COLO829 (cell line): ENCODE data around the gene KIFAP3.
A peak's percentile ranks its signal among the peaks of the same experiment; 100 is the strongest.

ENCODE experiments used
- DNase-seq: peaks from one replicate; pipeline ENCODE4 v3.0.0; 2012; ENCODE audit warnings: low spot score

KIFAP3 gene

DNA sequence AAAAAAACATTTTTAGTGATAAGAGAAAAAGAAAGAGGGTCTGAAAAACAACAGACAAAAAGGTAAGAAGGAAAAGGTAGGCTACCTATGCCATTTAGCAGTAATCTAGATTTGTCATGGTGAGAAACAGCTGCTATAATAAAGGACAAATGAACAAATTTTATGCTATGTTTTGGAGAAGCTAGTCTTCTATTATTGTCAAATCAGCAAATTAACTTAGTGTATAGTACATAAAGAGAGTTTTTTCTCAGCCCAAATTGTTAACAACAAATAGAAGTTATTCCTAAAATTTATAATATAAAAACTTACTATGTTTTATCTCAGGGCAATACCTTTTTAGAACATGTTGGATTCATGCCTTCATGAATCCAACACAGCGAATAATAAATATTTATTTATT lies 88.7 kb downstream of the KIFAP3 start:
- no peak for DNase-seq

DNA sequence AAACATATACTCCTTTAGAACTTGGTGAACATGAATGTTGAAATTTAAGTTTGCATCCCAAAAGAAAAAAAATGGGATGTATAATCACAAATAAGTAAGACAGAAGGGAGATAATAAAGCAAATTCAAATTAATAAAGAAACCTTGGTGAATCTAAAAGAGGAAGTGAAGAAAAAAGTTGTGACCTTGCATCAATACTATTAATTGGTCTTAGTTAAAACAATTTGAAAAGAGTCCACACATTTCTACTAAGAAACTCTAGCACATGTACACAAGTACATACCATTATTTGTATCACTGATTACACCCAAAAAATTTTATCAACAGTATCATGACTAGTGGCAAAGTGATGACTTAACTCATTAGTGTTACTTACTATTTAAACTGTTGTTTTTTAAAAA lies 100.4 kb downstream of the KIFAP3 start:
- no peak for DNase-seq

DNA sequence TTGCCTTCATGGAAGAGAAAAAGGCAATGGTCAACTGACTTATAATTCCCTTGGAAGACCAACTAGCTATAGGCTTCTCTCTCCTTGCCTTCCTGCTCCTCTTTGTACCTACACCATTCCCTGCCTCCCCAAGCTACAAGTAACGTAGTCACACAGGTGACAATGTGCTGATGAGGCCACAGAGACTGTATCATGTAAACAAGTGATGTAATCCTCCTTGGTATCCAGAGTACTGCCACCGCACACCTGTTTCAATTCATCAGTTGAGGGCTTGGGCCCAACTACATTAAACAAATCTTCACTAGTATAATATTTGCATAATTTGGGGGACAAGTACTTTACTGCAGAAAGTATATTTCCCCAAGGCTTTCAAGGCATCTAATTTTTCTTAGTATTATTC lies 104.4 kb downstream of the KIFAP3 start:
- no peak for DNase-seq

DNA sequence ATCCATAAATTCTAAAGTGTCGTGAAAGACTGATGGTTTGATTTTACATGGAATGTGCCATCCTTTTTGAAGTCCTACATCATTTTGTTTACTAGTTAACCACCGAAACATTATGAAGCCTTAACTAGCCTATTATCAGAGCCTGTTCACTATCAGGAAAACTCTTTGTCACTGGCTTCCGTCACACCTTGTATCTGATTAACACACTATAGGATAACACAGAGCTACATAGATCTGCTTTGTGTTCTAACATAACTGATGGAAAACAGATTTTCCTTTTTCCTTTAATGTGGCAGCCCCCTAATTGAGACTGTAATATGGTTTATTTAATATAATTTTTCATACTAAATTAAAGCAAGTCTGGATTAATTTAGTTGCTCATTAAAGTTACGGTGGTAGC lies 106.3 kb downstream of the KIFAP3 start:
- no peak for DNase-seq

DNA sequence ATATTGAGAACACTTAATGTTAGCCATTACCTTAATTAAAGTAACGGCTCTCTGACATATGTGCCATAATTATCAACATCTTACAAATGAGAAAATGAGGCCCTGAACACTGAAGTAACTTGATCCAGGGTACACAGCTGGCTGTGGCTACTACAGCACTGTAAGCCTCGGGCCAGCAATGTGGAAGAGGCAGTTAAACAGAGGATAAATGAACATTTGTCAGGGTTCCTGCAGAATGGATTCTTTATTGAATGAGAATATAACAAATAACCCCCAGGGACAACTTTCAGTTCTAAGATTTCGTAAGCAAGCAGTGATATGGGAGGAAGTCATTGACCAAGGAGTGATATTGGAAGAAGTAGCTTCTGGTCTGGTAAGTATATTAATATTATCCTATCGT lies 110.3 kb downstream of the KIFAP3 start:
- peak; percentile 62 for DNase-seq

DNA sequence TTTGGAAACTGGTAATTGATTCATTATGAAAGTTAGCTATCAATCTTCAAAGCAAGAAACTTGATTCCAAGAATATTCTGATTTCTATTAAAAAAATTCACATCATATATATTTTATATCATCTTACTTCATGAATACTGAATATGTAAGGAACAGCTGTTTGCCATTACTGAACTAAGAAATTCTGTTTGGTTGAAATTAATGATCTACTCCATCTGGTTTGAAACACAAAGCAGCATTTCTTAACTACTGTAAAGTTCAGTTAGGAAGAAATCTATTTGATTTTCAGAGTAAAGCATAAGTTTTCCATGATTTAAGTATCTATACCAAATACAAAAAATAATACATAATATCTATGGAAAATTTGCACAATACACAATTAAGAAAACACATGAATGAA lies 114.8 kb downstream of the KIFAP3 start:
- no peak for DNase-seq

DNA sequence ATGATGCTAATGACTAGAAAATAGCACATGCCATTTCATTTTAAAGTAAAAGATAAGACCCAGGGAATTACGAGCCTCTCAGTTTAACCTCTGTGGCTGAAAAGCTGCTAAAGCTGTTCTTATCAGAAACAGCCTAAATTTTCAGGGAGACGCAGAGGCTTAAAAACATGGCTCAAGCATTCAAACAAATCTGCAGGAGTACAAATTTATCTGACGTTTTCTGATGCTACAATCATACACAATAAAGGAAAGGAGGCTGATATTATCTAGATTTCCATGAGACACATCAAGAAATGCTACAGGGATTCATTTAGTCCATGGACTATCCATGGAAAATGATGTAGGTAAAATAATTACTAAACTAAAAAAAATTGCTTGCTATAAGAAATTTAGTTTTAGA lies 115.5 kb downstream of the KIFAP3 start:
- DNase-seq: no peak

DNA sequence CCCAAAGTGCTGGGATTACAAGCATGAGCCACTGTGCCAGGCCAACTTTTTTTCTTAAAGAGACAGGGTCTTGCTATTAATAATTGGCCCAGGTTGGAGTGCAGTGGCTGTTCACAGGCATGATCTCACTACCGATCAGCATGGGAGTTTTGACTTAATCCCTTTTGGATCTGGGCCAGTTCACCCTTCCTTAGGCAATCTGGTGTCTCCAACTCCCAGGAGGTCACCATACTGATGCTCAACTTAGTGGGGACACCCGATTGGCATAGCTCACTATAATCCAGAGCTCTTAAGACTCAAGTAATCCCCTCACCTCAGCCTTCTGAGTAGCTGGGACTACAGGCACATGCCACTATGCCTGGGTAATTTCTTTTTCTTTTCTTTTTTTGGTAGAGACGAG lies 116.6 kb downstream of the KIFAP3 start:
- no peak for DNase-seq

DNA sequence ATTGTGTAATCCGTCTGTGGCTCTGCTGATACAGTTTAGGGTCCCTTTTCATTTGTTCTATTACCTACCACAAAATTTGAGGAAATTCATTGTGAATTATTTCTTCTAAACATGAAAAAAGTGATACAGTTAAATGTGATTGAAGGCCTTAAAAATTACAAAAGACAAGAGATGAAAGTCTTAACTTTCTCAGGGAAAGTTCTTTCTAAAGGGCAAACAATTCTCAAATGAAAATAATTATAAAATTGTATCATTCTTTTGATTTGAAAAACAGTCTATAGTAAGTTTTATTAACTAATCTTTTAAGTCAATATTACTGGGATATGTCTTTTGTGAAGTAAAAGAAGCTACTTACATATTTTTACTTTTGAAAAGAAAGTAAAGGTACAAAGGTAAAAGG lies 123.4 kb downstream of the KIFAP3 start:
- no peak for DNase-seq

DNA sequence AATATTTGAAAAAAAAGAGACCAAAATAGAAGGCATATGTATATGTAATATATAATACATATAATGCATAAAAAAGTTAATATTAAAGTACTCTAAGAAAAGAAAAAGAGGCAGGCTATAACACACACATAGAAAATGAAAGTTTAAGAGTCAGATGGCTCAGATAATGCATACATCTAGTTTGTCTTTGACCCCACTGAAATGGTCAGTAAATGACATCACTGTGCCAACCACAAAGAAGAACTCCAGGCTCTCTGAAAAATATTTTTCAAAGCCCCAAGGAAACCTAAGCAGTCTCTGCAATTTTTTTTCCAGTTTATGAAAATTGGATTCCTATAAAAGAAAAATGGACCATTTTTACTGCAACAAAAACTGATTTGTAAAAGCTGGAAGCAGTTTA lies 125.4 kb downstream of the KIFAP3 start:
- peak; percentile 8 for DNase-seq

DNA sequence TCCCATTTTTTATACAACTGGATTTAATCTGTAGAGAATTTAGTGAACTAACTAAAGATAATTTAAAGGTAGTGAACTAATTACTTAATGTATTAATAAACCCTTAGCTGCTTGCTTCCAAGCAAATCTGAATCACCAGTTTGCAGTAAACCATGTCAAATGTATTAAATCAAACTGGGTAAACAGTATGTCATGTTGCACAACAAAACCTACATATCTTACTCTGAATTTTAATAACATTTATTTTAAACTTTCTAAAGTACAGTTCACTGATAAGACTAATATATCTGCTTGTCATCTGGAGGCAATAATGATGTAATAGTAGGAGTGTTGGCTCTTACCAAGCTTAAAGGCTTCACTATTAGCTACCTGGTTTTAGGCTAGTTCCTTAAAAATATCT lies 128.3 kb downstream of the KIFAP3 start:
- no peak for DNase-seq

DNA sequence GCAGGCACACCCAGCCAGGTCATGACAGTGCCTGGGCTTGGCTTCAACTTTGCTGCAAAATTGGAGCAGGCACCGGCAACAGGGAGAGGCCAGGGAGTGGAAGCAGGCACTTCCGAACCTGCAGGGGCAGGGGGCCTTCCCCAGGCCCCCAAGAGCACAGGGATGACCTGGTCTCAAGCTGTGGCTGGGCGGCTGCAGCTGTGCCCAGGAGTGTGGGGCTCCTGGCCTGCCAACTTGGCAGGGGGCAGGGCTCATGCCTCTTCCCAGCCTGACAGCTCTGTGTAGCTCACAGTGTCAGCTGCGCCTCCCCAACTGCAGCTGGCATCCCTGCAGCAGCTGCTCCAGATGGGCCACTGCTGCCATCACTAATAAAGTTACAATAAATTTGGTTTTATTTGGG lies 129.3 kb downstream of the KIFAP3 start:
- DNase-seq: no peak

DNA sequence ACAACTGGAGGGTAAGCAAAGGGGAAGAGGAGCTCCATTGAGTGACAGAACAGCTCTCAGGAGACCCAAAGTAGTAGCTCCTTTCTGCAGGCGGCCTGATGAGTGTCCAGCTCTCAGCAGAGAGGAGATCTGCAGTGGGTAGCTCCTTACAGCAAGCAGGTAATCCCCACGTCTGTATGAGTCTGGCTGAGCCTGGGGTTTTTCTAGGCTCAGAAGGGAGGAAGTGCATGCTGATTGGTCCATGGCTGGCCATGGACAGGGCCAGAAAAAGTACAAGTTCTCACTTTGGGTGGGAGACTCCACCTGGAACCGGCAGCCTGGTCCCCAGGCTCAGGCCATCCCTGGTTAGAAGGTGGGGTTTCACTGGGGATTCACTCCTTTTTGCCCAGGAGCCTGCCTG lies 129.9 kb downstream of the KIFAP3 start:
- DNase-seq: no peak

DNA sequence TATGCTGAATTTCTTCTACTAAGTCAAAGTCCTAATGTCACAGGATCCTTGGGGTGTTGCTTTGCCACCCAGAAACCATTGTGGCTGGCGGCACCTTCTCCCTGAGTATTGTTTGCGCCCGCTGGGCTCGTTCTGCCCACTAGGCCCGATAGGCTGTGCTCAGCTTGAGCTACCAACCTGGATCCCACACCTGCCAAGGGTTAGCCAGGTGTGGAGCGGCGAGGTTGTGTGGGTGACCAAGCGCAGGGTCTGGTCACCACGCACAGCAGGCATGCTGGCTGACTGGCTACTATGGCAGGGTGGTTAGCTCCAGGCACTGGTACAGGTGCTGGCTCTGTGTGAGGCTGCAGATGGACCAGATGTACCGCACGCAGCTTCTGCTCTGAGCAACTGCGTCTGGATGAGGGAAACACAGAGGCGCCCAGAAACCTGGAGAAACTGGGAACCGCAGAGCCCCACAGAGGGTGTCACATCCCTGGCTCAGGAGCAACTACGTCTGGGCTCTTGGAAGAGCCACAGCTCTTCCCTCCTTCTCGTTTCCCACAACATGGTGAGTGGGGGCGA lies 130.4 kb downstream of the KIFAP3 start:
- no peak for DNase-seq

DNA sequence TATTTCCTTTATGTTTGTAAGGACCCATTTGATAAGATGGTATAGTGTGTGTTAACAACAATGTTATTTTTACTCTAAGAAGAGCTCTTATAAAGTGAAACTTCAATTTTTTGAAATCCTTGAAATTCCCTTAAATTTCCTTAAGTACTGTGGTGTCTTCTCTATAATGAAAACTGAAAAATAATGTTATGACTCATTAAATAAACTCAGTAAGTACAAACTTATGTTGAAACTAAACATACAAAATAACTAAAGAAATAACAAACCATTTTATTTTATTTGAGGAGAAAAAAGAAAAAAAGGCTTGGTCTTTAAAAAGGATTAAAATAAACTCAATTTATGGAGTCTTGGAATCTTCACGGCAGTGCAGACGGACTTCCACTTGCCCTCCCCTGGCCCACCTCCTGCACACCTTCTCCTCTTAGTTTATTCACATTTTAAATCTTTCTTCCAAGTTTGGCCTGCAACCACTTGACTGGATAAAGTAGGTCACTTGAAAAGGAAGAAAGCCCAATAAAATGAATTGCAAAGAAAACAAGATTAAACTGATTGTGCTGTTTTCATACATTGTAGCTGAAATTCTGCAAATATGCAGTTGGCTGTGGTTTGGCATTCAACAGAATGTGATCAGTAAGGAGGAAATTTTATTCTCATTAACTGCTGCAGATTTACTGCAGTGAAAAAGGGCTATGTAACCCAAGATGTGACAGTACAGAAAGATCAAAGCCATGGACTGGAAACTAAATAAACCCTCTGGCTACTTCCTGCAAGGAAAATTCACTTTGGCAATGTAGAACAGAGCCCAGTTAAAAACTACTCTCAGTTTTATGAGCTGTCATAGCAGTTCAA lies 132.3 kb downstream of the KIFAP3 start:
- peak; percentile 40 for DNase-seq

DNA sequence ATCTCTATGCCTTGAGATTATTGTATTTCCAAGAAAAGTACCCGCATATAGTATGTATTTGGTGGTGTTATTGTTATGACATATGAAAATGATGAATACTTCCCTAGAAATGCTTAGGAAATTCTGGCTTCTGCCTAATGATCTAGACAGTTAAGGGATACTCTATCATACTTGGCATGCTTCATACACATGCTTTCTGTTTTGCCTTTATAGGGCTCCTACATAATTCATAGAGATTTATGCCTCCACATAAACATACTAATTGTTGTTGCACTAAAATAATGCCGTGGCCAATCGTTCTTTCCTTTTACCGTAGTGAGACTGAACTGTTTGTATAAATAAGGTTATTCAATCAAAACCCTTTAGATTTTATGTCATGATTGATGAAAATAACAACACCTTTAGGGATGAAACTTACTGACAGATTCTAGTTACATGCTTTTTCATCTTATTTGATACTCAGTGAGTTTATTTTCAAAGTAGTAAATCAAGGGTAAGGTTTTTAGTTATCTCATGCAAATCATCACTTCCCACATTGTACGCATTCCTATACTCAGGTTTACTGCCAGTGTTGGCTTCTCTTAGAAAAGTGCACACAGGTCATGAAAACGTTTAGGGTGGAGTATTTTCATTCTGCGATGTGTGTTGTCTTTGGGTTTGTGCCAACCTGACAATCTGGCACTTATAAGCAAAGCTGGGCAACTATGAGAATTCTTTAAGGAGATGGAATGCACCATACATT lies 140.3 kb downstream of the KIFAP3 start:
- DNase-seq: no peak

DNA sequence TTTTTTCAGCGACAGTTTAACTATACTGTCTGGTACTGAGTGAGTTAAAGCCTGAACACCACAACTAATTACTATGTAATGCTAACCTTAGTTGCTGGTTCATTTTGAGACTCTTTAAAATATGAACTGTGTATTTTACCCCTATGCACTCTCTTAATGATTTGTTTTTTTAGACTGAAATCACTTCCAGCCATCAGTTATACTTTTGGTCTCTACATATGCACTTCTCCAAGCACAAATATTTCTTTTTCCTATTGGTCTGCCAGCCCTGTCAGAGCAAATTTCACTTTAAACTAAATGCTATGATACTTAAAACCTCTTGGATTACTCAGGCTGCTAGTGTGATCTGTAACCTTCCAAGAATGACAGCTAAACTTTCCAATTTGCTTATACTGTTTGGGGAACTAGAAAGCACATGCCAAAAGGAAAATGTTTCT lies 142.7 kb downstream of the KIFAP3 start:
- DNase-seq: no peak

DNA sequence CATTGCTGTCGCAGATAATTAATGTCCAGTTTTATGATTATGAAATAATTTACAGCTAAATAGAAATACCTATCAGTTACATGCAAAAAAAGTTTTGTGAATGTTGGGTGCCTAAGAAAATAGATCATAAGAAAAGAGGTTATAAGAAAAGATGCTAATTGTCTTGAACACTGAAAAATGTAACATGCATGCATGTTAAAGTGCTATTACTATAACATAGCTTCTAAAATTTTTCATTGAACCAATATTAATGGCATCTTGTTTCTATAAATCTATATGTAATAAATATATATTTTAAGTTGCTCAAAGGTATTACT lies 145.3 kb downstream of the KIFAP3 start:
- no peak for DNase-seq

DNA sequence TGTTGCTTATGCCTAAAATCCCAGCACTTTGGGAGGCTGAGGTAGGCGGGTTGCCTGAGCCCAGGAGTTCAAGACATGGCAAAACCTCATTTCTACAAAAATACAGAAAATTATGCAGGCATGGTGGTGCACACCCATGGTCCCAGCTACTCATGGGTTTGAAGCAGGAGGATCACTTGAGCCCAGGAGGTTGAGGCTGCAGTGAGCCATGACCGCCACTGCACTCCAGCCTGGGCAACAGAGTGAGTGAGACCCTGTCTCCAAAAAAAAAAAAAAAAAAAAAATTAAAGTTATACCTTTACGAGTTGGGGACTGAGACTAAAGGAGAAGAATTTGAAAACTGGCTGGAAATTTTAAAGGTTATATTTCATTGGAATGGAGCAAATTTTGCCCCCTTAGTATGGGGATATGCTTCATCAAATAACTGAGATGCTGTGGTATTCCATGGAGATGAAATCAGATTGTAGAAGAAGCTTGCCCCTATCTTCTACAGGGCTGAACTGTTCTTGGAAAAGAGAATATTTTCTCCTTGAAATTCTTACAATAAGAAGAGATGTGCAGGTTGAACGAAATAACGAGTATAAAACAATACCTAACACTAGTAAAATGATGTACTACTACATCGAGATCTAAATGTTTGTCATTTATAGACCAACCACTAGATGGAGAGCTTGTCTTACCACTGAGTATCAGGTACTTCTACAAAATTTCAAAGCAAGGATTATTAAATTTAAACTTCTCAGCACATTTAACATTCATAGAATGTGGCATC lies 145.9 kb downstream of the KIFAP3 start:
- DNase-seq: peak; percentile 36

DNA sequence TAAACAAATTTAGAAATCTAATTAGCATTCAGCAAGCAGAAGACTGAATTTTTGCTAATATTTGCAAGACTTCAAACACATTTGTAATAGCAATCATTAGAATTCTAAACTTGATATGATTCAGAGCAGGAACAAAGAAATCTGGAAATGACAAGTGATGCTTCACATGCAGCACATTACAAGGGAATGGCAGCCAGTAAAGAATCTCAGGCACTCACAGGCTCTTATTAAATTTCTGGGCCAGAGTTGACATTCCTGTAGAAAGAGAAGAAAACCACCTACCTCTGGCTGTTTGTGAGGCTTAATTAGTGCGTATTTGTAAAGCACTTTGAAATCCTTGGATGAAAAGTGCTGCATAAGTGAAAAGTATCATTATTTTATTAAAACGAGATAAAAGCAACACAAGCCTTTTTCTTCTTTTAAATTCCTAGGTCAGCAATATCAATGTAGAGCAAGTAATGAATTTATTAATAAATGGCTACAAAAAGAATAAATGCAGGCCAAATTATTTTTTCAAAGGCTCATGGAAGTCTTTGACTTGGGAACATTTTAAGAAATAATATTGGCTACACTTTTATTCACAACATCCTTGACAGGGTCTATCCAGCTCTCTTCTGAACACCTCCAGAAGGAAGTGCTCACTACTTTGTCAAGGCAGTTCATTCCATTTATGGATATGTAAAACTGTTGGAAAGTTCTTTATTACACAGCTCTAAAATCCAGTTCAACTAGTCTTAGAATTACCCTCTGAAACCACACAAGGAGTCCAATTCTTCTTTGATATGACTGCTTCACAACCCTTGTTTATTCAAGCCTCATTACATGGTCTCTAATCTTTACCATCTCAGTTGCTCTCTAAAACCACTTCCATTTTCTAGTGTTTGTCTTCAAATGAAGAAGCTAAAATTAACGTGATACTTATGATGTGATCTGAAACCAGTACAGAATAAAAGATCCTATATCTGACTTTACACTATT lies 148.7 kb downstream of the KIFAP3 start:
- peak; percentile 16 for DNase-seq

DNA sequence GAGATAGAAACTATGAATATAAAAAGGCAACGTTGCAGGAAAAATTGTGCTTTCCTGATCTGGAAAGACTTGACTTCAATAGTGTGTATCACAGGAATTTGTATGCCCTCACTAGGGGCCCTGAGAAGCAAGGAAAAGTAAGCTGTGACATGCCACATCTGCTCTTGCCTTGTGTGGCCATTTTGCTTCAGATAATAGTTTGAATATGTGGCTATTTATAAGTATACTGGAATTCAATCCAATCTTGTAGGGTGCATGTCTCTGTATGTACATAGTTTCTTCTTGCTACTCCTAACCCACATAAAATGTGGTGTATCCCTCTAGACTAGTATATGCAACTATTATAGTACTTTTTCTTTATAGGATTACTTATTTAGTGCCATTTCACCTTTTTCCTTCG lies 149.7 kb downstream of the KIFAP3 start:
- no peak for DNase-seq
